HUES48 (cell line): ENCODE data around the gene DGCR8.

ENCODE experiments used
- H3K27ac ChIP-seq: one replicate; pipeline ENCODE4 v1.7.0; 2013; ENCODE audit warnings: low read depth, low read length, inconsistent platforms
- H3K27me3 ChIP-seq: 2 replicates; pipeline ENCODE4 v1.6.1; 2013; ENCODE audit warnings: mild to moderate bottlenecking, low read length; ENCODE audit not compliant: control insufficient read depth, insufficient read depth
- H3K36me3 ChIP-seq: 2 replicates; pipeline ENCODE4 v1.6.1; 2013; ENCODE audit warnings: low read length; ENCODE audit not compliant: control insufficient read depth, insufficient read depth
- H3K4me1 ChIP-seq: 2 replicates; pipeline ENCODE4 v1.6.1; 2013; ENCODE audit warnings: mild to moderate bottlenecking, low read length; ENCODE audit not compliant: control insufficient read depth, insufficient read depth
- H3K4me3 ChIP-seq: 2 replicates; pipeline ENCODE4 v1.5.1; 2013; ENCODE audit warnings: mild to moderate bottlenecking, low read depth, low read length
- H3K9ac ChIP-seq: 2 replicates; pipeline ENCODE4 v1.6.1; 2013; ENCODE audit warnings: mild to moderate bottlenecking, low read depth, low read length, moderate library complexity
- H3K9me3 ChIP-seq: 2 replicates; pipeline ENCODE4 v1.6.1; 2013; ENCODE audit warnings: low read length; ENCODE audit not compliant: control insufficient read depth, insufficient read depth

Gene DGCR8

GRCh38 chr22:20125201-20126174, 45.4 kb downstream of the DGCR8 start:
- H3K27ac ChIP-seq, result no peak overlapping the region

GRCh38 chr22:20126284-20127029, 46.4 kb downstream of the DGCR8 start:
- Histone ChIP-seq H3K9ac (no peak overlapping the region), H3K4me1 (no peaks in the 10 kb centered on the region), H3K36me3 (peaks cover 61% of the 10 kb centered on the region), H3K27ac (no peak overlapping the region), H3K27me3 (no peaks in the 10 kb centered on the region), H3K4me3 (no peak overlapping the region), H3K9me3 (no peaks in the 10 kb centered on the region)

More at GRCh38 chr22:20125201-20126174, 45.4 kb downstream of the DGCR8 start:
- Histone ChIP-seq H3K4me3 (no peak overlapping the region), H3K9ac (no peak overlapping the region), H3K27me3 (no peaks in the 10 kb centered on the region), H3K4me1 (no peaks in the 10 kb centered on the region), H3K9me3 (no peaks in the 10 kb centered on the region), H3K36me3 (peaks cover 71% of the 10 kb centered on the region)

GRCh38 chr22:20127318-20127868, 47.4 kb downstream of the DGCR8 start:
- Histone ChIP-seq H3K4me3 (no peak overlapping the region), H3K36me3 (peaks cover 52% of the 10 kb centered on the region), H3K4me1 (no peaks in the 10 kb centered on the region), H3K27ac (peak overlapping the region; percentile 47), H3K9me3 (no peaks in the 10 kb centered on the region), H3K27me3 (no peaks in the 10 kb centered on the region), H3K9ac (no peak overlapping the region)

GRCh38 chr22:20127869-20128618, 48.0 kb downstream of the DGCR8 start:
- Histone ChIP-seq H3K9ac (no peak overlapping the region), H3K4me1 (no peaks in the 10 kb centered on the region), H3K9me3 (no peaks in the 10 kb centered on the region), H3K27me3 (no peaks in the 10 kb centered on the region), H3K27ac (peak overlapping the region; percentile 47), H3K4me3 (no peak overlapping the region), H3K36me3 (peaks cover 49% of the 10 kb centered on the region)

DNA sequence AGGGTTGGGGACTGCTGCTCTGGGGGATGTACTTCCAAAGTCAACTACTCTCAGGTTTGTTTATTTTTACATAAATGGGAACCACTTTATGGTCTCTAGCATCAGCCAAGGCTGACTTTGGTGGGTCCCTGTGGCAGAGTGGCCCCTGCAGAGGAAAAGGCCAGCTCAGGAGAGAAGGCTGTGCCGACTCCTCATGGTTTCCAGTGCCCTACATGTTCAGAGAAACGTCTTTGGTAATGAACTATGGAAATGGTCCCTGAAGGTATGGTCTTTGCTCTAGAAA, 48.5 kb downstream of the DGCR8 start:
- Histone ChIP-seq H3K27ac (peak overlapping the region; percentile 47), H3K27me3 (no peaks in the 10 kb centered on the region), H3K36me3 (peaks cover 45% of the 10 kb centered on the region), H3K4me1 (no peaks in the 10 kb centered on the region), H3K4me3 (no peak overlapping the region), H3K9ac (no peak overlapping the region), H3K9me3 (no peaks in the 10 kb centered on the region)

- Histone ChIP-seq H3K9ac (no peak overlapping the region), H3K27ac (peak overlapping the region; percentile 9), H3K4me1 (no peaks in the 10 kb centered on the region), H3K27me3 (no peaks in the 10 kb centered on the region), H3K36me3 (peaks cover 40% of the 10 kb centered on the region), H3K9me3 (no peaks in the 10 kb centered on the region), H3K4me3 (no peak overlapping the region)
These were observed 49.1 kb downstream of the DGCR8 start for GRCh38 chr22:20128902-20129746.

- H3K4me1 ChIP-seq, result no peaks in the 10 kb centered on the region
- H3K27ac ChIP-seq, result no peak overlapping the region
- peaks cover 34% of the 10 kb centered on the region for H3K36me3 ChIP-seq
- no peak overlapping the region for H3K9ac ChIP-seq
- H3K4me3 ChIP-seq, result no peak overlapping the region
- H3K9me3 ChIP-seq, result no peaks in the 10 kb centered on the region
- no peaks in the 10 kb centered on the region for H3K27me3 ChIP-seq
These were observed 49.6 kb downstream of the DGCR8 start for GRCh38 chr22:20129747-20130014.

GRCh38 chr22:20130319-20130718, 50.3 kb downstream of the DGCR8 start:
- Histone ChIP-seq H3K27ac (no peak overlapping the region), H3K4me3 (peak overlapping the region; percentile 75; the same call in 1 of the 2 replicates)

GRCh38 chr22:20130731-20131596, 50.9 kb downstream of the DGCR8 start:
- Histone ChIP-seq H3K9ac (no peak overlapping the region), H3K9me3 (no peaks in the 10 kb centered on the region), H3K4me3 (peak overlapping the region; percentile 75), H3K36me3 (peaks cover 21% of the 10 kb centered on the region), H3K27me3 (no peaks in the 10 kb centered on the region), H3K27ac (no peak overlapping the region), H3K4me1 (no peaks in the 10 kb centered on the region)

More at GRCh38 chr22:20130319-20130718, 50.3 kb downstream of the DGCR8 start:
- H3K4me1 ChIP-seq, result no peaks in the 10 kb centered on the region
- peaks cover 28% of the 10 kb centered on the region for H3K36me3 ChIP-seq
- no peaks in the 10 kb centered on the region for H3K9me3 ChIP-seq
- H3K27me3 ChIP-seq, result no peaks in the 10 kb centered on the region
- H3K9ac ChIP-seq, result no peak overlapping the region
